ENCODE data around the gene VGLL4. TPM values are rescaled to one million over a fixed set of nuclear protein-coding genes. Genes with fewer than 3 reads are reported as not detected.

The VGLL4 gene
- polyA plus RNA-seq, 3 donors = 8.5 to 13.2 (median 10.0) TPM

DNA sequence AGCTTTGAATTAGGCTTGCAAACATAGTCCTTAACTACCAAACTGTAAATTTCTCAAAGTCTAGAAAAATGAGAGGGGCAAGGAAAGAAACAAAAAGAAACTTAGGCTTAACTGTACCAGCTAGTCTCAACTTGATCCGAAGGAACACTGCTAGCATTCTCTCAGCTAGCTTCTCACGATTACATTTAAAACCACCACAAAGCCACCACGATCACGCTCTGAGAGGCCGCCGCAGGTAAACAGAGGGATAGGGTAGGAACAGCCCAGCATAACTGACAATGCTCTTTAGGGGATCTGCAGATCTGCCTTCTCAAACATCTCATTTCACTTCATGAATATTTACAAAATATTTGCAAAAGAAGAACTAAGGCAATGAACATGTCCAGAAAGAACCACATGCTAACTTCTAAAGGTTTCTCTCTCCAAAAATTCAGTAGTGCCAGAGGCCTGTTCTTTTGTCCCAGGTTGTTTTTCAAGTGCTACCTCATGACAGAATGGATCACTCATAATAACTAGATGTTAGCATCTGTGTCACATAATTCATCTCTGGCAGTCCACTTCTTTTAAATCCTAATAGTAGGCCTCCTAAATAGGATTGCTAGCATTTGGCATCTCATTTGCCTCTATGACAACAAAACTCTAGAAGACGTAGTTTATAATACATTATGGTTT, 18.9 kb downstream of the VGLL4 start:
- Histone ChIP-seq H3K4me3 (replicated peaks in 1 of 3; ENCODE audit: low read depth in 2 of 3, low read length in 3 of 3) (no peak overlapping the region), H3K36me3 (replicated peaks in 1 of 2; ENCODE audit: control insufficient read depth in 1 of 2, insufficient read depth in 2 of 2, low read length in 2 of 2) (no peaks in the 10 kb centered on the region), H3K79me2 (ENCODE audit: insufficient read depth, low read length) (peaks cover 100% of the 10 kb centered on the region), H3K9ac (ENCODE audit: insufficient read depth, low read length, poor library complexity, severe bottlenecking) (no peak overlapping the region), H3K27me3 (ENCODE audit: control insufficient read depth in 2 of 2, insufficient read depth in 2 of 2, low read length in 2 of 2) (no peaks in the 10 kb centered on the region), H2AFZ (ENCODE audit: insufficient read depth, low read depth, low read length, poor library complexity, severe bottlenecking) (no peak overlapping the region), H4K20me1 (ENCODE audit: insufficient read depth, low read length) (peaks cover 96% of the 10 kb centered on the region), H3K4me2 (replicated peaks; ENCODE audit: extremely low read depth, low read length, poor library complexity, severe bottlenecking) (no peak overlapping the region), H3K27ac (ENCODE audit: low read depth in 1 of 2, low read length in 2 of 2) (peak overlapping the region in 1 of 2 donors; percentile 6), H3K9me3 (replicated peaks in 1 of 2; ENCODE audit: control insufficient read depth in 1 of 2, insufficient read depth in 1 of 2, low read length in 2 of 2) (no peaks in the 10 kb centered on the region), H3K4me1 (ENCODE audit: control insufficient read depth in 1 of 2, insufficient read depth in 2 of 2, low read length in 2 of 2) (peaks cover 3 to 16% of the 10 kb centered on the region in 2 donors)
- no CpG with 5 or more reads among the region's 7 CpGs for WGBS (ENCODE audit: insufficient coverage)
- TF ChIP-seq, protein P1, sequence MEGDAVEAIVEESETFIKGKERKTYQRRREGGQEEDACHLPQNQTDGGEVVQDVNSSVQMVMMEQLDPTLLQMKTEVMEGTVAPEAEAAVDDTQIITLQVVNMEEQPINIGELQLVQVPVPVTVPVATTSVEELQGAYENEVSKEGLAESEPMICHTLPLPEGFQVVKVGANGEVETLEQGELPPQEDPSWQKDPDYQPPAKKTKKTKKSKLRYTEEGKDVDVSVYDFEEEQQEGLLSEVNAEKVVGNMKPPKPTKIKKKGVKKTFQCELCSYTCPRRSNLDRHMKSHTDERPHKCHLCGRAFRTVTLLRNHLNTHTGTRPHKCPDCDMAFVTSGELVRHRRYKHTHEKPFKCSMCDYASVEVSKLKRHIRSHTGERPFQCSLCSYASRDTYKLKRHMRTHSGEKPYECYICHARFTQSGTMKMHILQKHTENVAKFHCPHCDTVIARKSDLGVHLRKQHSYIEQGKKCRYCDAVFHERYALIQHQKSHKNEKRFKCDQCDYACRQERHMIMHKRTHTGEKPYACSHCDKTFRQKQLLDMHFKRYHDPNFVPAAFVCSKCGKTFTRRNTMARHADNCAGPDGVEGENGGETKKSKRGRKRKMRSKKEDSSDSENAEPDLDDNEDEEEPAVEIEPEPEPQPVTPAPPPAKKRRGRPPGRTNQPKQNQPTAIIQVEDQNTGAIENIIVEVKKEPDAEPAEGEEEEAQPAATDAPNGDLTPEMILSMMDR (IDR thresholded peaks at IDR 0.05) = no peak
- DNase-seq = no peak
- intact Hi-C loops (cut with micrococcal nuclease) = no loop called here
- Mint-ChIP-seq H3K9me3 (peaks cover 0 to 1% (median 0%) of the 10 kb centered on the region in 7 donors), H3K27me3 (ENCODE audit: low read depth in 3 of 3) (no peaks in the 10 kb centered on the region), H3K4me1 (peaks cover 56% of the 10 kb centered on the region), H3K27ac (peak overlapping the region in 4 of 7 donors; percentile 8 to 30 (median 18)), H3K4me3 (no peak overlapping the region), H3K36me3 (peaks cover 2 to 5% of the 10 kb centered on the region in 2 donors)

- 95% methylated on average over 6 of the region's 8 CpGs for WGBS (ENCODE audit: insufficient coverage)
- TF ChIP-seq, protein P1 (IDR thresholded peaks at IDR 0.05) = no peak
- H3K4me1 Mint-ChIP-seq = peaks cover 61% of the 10 kb centered on the region
- H3K27ac Mint-ChIP-seq = peak overlapping the region in 2 of 7 donors; percentile 16 to 42
- H3K79me2 ChIP-seq (ENCODE audit: insufficient read depth, low read length) = peaks cover 100% of the 10 kb centered on the region
- H3K27ac ChIP-seq (ENCODE audit: low read depth in 1 of 2, low read length in 2 of 2) = no peak overlapping the region
- peaks cover 0 to 1% (median 0%) of the 10 kb centered on the region in 3 donors for H3K27me3 Mint-ChIP-seq (ENCODE audit: low read depth in 3 of 3)
- peaks cover 2 to 9% of the 10 kb centered on the region in 2 donors for H3K36me3 Mint-ChIP-seq
- no peaks in the 10 kb centered on the region for H3K36me3 ChIP-seq (replicated peaks in 1 of 2; ENCODE audit: control insufficient read depth in 1 of 2, insufficient read depth in 2 of 2, low read length in 2 of 2)
- H3K4me2 ChIP-seq (replicated peaks; ENCODE audit: extremely low read depth, low read length, poor library complexity, severe bottlenecking) = no peak overlapping the region
- no peak overlapping the region for H3K4me3 Mint-ChIP-seq
- H2AFZ ChIP-seq (ENCODE audit: insufficient read depth, low read depth, low read length, poor library complexity, severe bottlenecking) = no peak overlapping the region
- no peaks in the 10 kb centered on the region for H3K9me3 Mint-ChIP-seq
- no peak overlapping the region for H3K9ac ChIP-seq (ENCODE audit: insufficient read depth, low read length, poor library complexity, severe bottlenecking)
- no peak overlapping the region for H3K4me3 ChIP-seq (replicated peaks in 1 of 3; ENCODE audit: low read depth in 2 of 3, low read length in 3 of 3)
- peaks cover 96% of the 10 kb centered on the region for H4K20me1 ChIP-seq (ENCODE audit: insufficient read depth, low read length)
- intact Hi-C loops (cut with micrococcal nuclease) = no loop called here
- H3K9me3 ChIP-seq (replicated peaks in 1 of 2; ENCODE audit: control insufficient read depth in 1 of 2, insufficient read depth in 1 of 2, low read length in 2 of 2) = no peaks in the 10 kb centered on the region
- peaks cover 3 to 16% of the 10 kb centered on the region in 2 donors for H3K4me1 ChIP-seq (ENCODE audit: control insufficient read depth in 1 of 2, insufficient read depth in 2 of 2, low read length in 2 of 2)
- no peak for DNase-seq
- H3K27me3 ChIP-seq (ENCODE audit: control insufficient read depth in 2 of 2, insufficient read depth in 2 of 2, low read length in 2 of 2) = no peaks in the 10 kb centered on the region
These were observed 19.6 kb downstream of the VGLL4 start for GRCh38 chr3:11624161-11624560.
